H1 (cell line): Measurements from ENCODE around the gene MRPL39. TPM values are rescaled to one million over a fixed set of nuclear protein-coding genes. Genes with fewer than 3 reads are reported as not detected.
A peak's percentile ranks its signal among the peaks of the same experiment; 100 is the strongest.

Experiments
- CTBP2 ChIP-seq: IDR thresholded peaks from 2 replicates; pipeline ENCODE4 v1.7.0; 2011; ENCODE audit warnings: borderline replicate concordance, mild to moderate bottlenecking, moderate library complexity, mixed read lengths, low read length; ENCODE audit not compliant: insufficient read depth, insufficient read length
- EZH2 ChIP-seq: fragments of 200-600 bp; sonication (generic); IDR thresholded peaks from 2 replicates; pipeline ENCODE4 v1.7.1; 2012; ENCODE audit warnings: low read depth, mild to moderate bottlenecking, moderate library complexity, low read length, inconsistent platforms; ENCODE audit not compliant: severe bottlenecking
- HDAC2 ChIP-seq, 2 experiments: fragments of 300-600 bp in 1 of 2; sonication (generic) in 1 of 2; IDR thresholded peaks; 2 replicates each; pipeline ENCODE4 v1.6.1; 2011 to 2012; ENCODE audit warnings: low read depth in 2 of 2, low read length in 2 of 2, mild to moderate bottlenecking in 2 of 2, moderate library complexity in 2 of 2, borderline replicate concordance in 1 of 2, inconsistent platforms in 1 of 2
- JUND ChIP-seq: IDR thresholded peaks from 2 replicates; pipeline ENCODE4 v1.6.1; 2011; ENCODE audit warnings: mild to moderate bottlenecking, improper control_type of control experiment, low read length
- KDM4A ChIP-seq: IDR thresholded peaks from one replicate; pipeline ENCODE4 v1.7.1; 2012; ENCODE audit warnings: low read depth, mild to moderate bottlenecking, moderate library complexity, low read length, inconsistent platforms; ENCODE audit not compliant: severe bottlenecking
- PHF8 ChIP-seq: fragments of 200-600 bp; sonication (generic); conservative IDR thresholded peaks from 2 replicates; pipeline ENCODE4 v1.7.1; 2012; ENCODE audit warnings: low read depth, mild to moderate bottlenecking, inconsistent platforms, low read length, moderate library complexity
- POLR2A ChIP-seq, 2 experiments: IDR thresholded peaks; 1 replicate in 1 of 2; 2 replicates in 1 of 2; pipeline ENCODE4 v1.6.1; 2011; ENCODE audit warnings: low read depth in 2 of 2, low read length in 2 of 2, mild to moderate bottlenecking in 2 of 2; ENCODE audit errors: control extremely low read depth in 1 of 2
- POLR2AphosphoS5 ChIP-seq: IDR thresholded peaks from 2 replicates; pipeline ENCODE4 v1.6.1; 2011; ENCODE audit warnings: low read depth, low read length
- RBBP5 ChIP-seq: IDR thresholded peaks from 2 replicates; pipeline ENCODE4 v1.7.1; 2012; ENCODE audit warnings: low read depth, mild to moderate bottlenecking, inconsistent platforms, low read length, moderate library complexity, borderline replicate concordance
- SAP30 ChIP-seq: fragments of 300-600 bp; sonication (generic); IDR thresholded peaks from 2 replicates; pipeline ENCODE4 v1.7.1; 2012; ENCODE audit warnings: low read length, moderate library complexity, mild to moderate bottlenecking, inconsistent platforms; ENCODE audit not compliant: insufficient read depth, insufficient replicate concordance
- SIRT6 ChIP-seq: IDR thresholded peaks from one replicate; pipeline ENCODE4 v1.7.1; 2012; ENCODE audit warnings: low read length, inconsistent platforms
- SP2 ChIP-seq: IDR thresholded peaks from 2 replicates; pipeline ENCODE4 v1.6.1; 2012; ENCODE audit warnings: mild to moderate bottlenecking, low read length, inconsistent platforms
- SRF ChIP-seq: IDR thresholded peaks from 2 replicates; pipeline ENCODE4 v1.6.1; 2011; ENCODE audit warnings: mild to moderate bottlenecking, low read depth, low read length, moderate library complexity
- SUZ12 ChIP-seq: fragments of 200-600 bp; sonication (generic); IDR thresholded peaks from 2 replicates; pipeline ENCODE4 v1.6.1; 2012; ENCODE audit warnings: mild to moderate bottlenecking, inconsistent platforms, low read length, moderate library complexity, mixed read lengths
- YY1 ChIP-seq: IDR thresholded peaks from 2 replicates; pipeline ENCODE4 v1.6.1; 2011; ENCODE audit warnings: low read depth, mild to moderate bottlenecking, low read length
- polyA plus RNA-seq, 7 experiments: library from polyadenylated mRNA; depleted of rRNA in 3 of 7; stranded (reverse) in 5 of 7; unstranded in 2 of 7; fragments of >200 nt in 5 of 7; fragments of 200-250 nt in 2 of 7; gene quantifications; 1 replicate in 5 of 7; 2 replicates in 1 of 7; 4 replicates in 1 of 7; pipeline versions ENCODE4 v1.2.1 to v1.2.3, GENCODE V29; 2011 to 2013; ENCODE audit warnings: missing spikeins in 2 of 7, mixed read lengths in 2 of 7
- total RNA-seq: library from RNA; stranded (reverse); fragmentation: NEBNext Ultra II Directional; extraction: Animal tissue kit (Norgen Biotek cat#: 25700); gene quantifications from 2 replicates; pipeline ENCODE4 v1.2.1, GENCODE V29; 2021
- TF ChIP-seq, protein P1 (sequence below), 3 experiments: IDR thresholded peaks; 1 replicate in 2 of 3; 2 replicates in 1 of 3; pipeline versions ENCODE4 v1.5.1 to v1.6.1; 2011; ENCODE audit warnings: low read length in 3 of 3, mild to moderate bottlenecking in 3 of 3, inconsistent platforms in 2 of 3, low read depth in 1 of 3, moderate library complexity in 1 of 3; ENCODE audit not compliant: insufficient read depth in 1 of 3; ENCODE audit errors: control extremely low read depth in 1 of 3
- TF ChIP-seq, protein P2 (sequence below): IDR thresholded peaks from 2 replicates; pipeline ENCODE4 v1.6.1; 2012; ENCODE audit warnings: inconsistent platforms

Gene MRPL39
- total and polyA plus RNA-seq, 2 of the 8 experiments (the other 6 are each of a cell fraction or from before 2014, with no cell fraction given) = 20.3 to 43.2 TPM

DNA sequence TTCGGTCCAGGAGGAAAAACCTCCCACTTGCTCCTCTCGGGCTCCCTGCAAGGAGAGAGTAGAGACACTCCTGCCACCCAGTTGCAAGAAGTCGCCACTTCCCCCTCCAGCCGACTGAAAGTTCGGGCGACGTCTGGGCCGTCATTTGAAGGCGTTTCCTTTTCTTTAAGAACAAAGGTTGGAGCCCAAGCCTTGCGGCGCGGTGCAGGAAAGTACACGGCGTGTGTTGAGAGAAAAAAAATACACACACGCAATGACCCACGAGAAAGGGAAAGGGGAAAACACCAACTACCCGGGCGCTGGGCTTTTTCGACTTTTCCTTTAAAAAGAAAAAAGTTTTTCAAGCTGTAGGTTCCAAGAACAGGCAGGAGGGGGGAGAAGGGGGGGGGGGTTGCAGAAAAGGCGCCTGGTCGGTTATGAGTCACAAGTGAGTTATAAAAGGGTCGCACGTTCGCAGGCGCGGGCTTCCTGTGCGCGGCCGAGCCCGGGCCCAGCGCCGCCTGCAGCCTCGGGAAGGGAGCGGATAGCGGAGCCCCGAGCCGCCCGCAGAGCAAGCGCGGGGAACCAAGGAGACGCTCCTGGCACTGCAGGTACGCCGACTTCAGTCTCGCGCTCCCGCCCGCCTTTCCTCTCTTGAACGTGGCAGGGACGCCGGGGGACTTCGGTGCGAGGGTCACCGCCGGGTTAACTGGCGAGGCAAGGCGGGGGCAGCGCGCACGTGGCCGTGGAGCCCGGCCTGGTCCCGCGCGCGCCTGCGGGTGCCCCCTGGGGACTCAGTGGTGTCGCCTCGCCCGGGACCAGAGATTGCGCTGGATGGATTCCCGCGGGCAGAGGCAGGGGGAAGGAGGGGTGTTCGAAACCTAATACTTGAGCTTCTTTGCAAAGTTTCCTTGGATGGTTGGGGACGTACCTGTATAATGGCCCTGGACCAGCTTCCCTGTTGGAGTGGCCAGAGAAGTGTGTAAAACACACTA, 45.3 kb downstream of the MRPL39 start (continued):
- 0 out of 2 replicates have a peak, but pooled peaks have one; percentile 35 for TF ChIP-seq PHF8
- TF ChIP-seq CTBP2 = no peak
- TF ChIP-seq, protein P1, sequence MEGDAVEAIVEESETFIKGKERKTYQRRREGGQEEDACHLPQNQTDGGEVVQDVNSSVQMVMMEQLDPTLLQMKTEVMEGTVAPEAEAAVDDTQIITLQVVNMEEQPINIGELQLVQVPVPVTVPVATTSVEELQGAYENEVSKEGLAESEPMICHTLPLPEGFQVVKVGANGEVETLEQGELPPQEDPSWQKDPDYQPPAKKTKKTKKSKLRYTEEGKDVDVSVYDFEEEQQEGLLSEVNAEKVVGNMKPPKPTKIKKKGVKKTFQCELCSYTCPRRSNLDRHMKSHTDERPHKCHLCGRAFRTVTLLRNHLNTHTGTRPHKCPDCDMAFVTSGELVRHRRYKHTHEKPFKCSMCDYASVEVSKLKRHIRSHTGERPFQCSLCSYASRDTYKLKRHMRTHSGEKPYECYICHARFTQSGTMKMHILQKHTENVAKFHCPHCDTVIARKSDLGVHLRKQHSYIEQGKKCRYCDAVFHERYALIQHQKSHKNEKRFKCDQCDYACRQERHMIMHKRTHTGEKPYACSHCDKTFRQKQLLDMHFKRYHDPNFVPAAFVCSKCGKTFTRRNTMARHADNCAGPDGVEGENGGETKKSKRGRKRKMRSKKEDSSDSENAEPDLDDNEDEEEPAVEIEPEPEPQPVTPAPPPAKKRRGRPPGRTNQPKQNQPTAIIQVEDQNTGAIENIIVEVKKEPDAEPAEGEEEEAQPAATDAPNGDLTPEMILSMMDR (IDR thresholded peaks at IDR 0.05; ENCODE audit: control extremely low read depth in 1 of 3, insufficient read depth in 1 of 3, low read depth in 1 of 3, low read length in 3 of 3) = peak; percentile 27 to 43 (median 35)
- TF ChIP-seq SP2 = no peak
- TF ChIP-seq YY1 = no peak
- TF ChIP-seq EZH2 = peak; percentile 33
- TF ChIP-seq SIRT6 = no peak
- TF ChIP-seq, protein P2, sequence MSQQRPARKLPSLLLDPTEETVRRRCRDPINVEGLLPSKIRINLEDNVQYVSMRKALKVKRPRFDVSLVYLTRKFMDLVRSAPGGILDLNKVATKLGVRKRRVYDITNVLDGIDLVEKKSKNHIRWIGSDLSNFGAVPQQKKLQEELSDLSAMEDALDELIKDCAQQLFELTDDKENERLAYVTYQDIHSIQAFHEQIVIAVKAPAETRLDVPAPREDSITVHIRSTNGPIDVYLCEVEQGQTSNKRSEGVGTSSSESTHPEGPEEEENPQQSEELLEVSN = peak; percentile 93
- TF ChIP-seq JUND = peak; percentile 20; the same call in 1 of the 2 replicates
- TF ChIP-seq POLR2A (IDR thresholded peaks at IDR 0.05; ENCODE audit: control extremely low read depth in 1 of 2, low read depth in 2 of 2, low read length in 2 of 2) = 0 out of 3 replicates have a peak, but pooled peaks of 1 of the 2 experiments have one; percentile 19
- 0 out of 2 replicates have a peak, but pooled peaks have one; percentile 41 for TF ChIP-seq SUZ12
- TF ChIP-seq KDM4A = peak; percentile 85
- no peak for TF ChIP-seq SRF
- no peak for TF ChIP-seq SAP30
- peak in 1 of 2 experiments; percentile 71; a peak in 1 of 4 replicates for TF ChIP-seq HDAC2 (IDR thresholded peaks at IDR 0.05; ENCODE audit: borderline replicate concordance in 1 of 2, low read depth in 2 of 2, low read length in 2 of 2)
- TF ChIP-seq RBBP5 = peak; percentile 54; the same call in 1 of the 2 replicates
- no peak; the same call in 1 of the 2 replicates for TF ChIP-seq POLR2AphosphoS5
- TF ChIP-seq, all 59 proteins: peak for 13
